ENCODE measurements around the gene TTBK2.

Gene TTBK2

GRCh38 chr15:42727750-42728381, 192.7 kb downstream of the TTBK2 start:
- no peak for DNase-seq (ENCODE audit: low read depth in 2 of 2)

GRCh38 chr15:42726114-42726513, 194.5 kb downstream of the TTBK2 start:
- no peak for DNase-seq (ENCODE audit: low read depth in 2 of 2)

- DNase-seq (ENCODE audit: low read depth in 2 of 2), result no peak
Measured at GRCh38 chr15:42725331-42725903, 195.2 kb downstream of the TTBK2 start.

- DNase-seq (ENCODE audit: low read depth in 2 of 2), result no peak
Measured at GRCh38 chr15:42724276-42724675, 196.3 kb downstream of the TTBK2 start.

- DNase-seq (ENCODE audit: low read depth in 2 of 2), result no peak
Measured at GRCh38 chr15:42723068-42723467, 197.5 kb downstream of the TTBK2 start.

- no peak for DNase-seq (ENCODE audit: low read depth in 2 of 2)
Measured at GRCh38 chr15:42721916-42722315, 198.7 kb downstream of the TTBK2 start.

- no peak for DNase-seq (ENCODE audit: low read depth in 2 of 2)
Measured at GRCh38 chr15:42721016-42721415, 199.6 kb downstream of the TTBK2 start.

GRCh38 chr15:42720071-42720470, 200.5 kb downstream of the TTBK2 start:
- DNase-seq (ENCODE audit: low read depth in 2 of 2), result no peak

- no peak for DNase-seq (ENCODE audit: low read depth in 2 of 2)
Measured at GRCh38 chr15:42719043-42719442, 201.5 kb downstream of the TTBK2 start.

GRCh38 chr15:42716626-42717025, 204.0 kb downstream of the TTBK2 start:
- no peak for DNase-seq (ENCODE audit: low read depth in 2 of 2)

- DNase-seq (ENCODE audit: low read depth in 2 of 2), result no peak
Measured at GRCh38 chr15:42716125-42716524, 204.5 kb downstream of the TTBK2 start.

- DNase-seq (ENCODE audit: low read depth in 2 of 2), result no peak
Measured at GRCh38 chr15:42712584-42712983, 208.0 kb downstream of the TTBK2 start.

- no peak for DNase-seq (ENCODE audit: low read depth in 2 of 2)
Measured at GRCh38 chr15:42711746-42712145, 208.8 kb downstream of the TTBK2 start.

- no peak for DNase-seq (ENCODE audit: low read depth in 2 of 2)
Measured at GRCh38 chr15:42710662-42711061, 209.9 kb downstream of the TTBK2 start.

GRCh38 chr15:42707873-42708544, 212.6 kb downstream of the TTBK2 start:
- DNase-seq (ENCODE audit: low read depth in 2 of 2), result no peak

GRCh38 chr15:42707068-42707467, 213.5 kb downstream of the TTBK2 start:
- no peak for DNase-seq (ENCODE audit: low read depth in 2 of 2)

- no peak for DNase-seq (ENCODE audit: low read depth in 2 of 2)
Measured at GRCh38 chr15:42705336-42705735, 215.2 kb downstream of the TTBK2 start.

- peak in 1 of 2 donors; percentile 13 for DNase-seq (ENCODE audit: low read depth in 2 of 2)
Measured at GRCh38 chr15:42704492-42704926, 216.1 kb downstream of the TTBK2 start.

- no peak for DNase-seq (ENCODE audit: low read depth in 2 of 2)
Measured at GRCh38 chr15:42696626-42697025, 224.0 kb downstream of the TTBK2 start.

- DNase-seq (ENCODE audit: low read depth in 2 of 2), result no peak
Measured at GRCh38 chr15:42695527-42696071, 225.0 kb downstream of the TTBK2 start.

GRCh38 chr15:42694398-42694797, 226.2 kb downstream of the TTBK2 start:
- no peak for DNase-seq (ENCODE audit: low read depth in 2 of 2)

- no peak for DNase-seq (ENCODE audit: low read depth in 2 of 2)
Measured at GRCh38 chr15:42693942-42694341, 226.6 kb downstream of the TTBK2 start.

GRCh38 chr15:42693496-42693895, 227.1 kb downstream of the TTBK2 start:
- DNase-seq (ENCODE audit: low read depth in 2 of 2), result no peak
